OCI-LY7 (cell line): ENCODE measurements around the gene NVL. TPM values are rescaled to one million over a fixed set of nuclear protein-coding genes. Genes with fewer than 3 reads are reported as not detected.
"Not testable (repeated sequence)": the region's sequence is repeated elsewhere in the genome, so short reads cannot be mapped to it uniquely, and the experiment has no call there.

Experiments
- BruUV-seq: library from RNA; stranded (reverse); fragments of 400-500 nt; replicated peaks from 2 replicates; lab custom pipeline; 2021; lab: Mats Ljungman, UMichigan
- CTCF ChIA-PET: fragments of 300-600 bp; sonication (Branson Sonifier 250); formaldehyde crosslinking; loops from one replicate; lab custom pipeline; 2022; ENCODE audit warnings: antibody characterized with exemption; ENCODE audit not compliant: unreplicated experiment; lab: Charles Lee
- POLR2A ChIA-PET: fragments of 300-600 bp; sonication (Branson Sonifier 250); formaldehyde crosslinking; loops from one replicate; lab custom pipeline; 2022; ENCODE audit warnings: antibody characterized with exemption; lab: Charles Lee
- DNase-seq: peaks from one replicate; pipeline ENCODE4 v3.0.0-alpha.2; 2015; ENCODE audit warnings: low spot score
- H2AFZ ChIP-seq: fragments of 200-600 bp; sonication (generic), shearing (Covaris generic); 2 replicates; pipeline ENCODE4 v1.6.1; 2014; ENCODE audit warnings: mild to moderate bottlenecking, antibody characterized with exemption, low read length, moderate library complexity
- H3K27ac ChIP-seq: fragments of 200-600 bp; sonication (generic); 2 replicates; pipeline ENCODE4 v1.5.1; 2014; ENCODE audit warnings: mixed run types, low read depth, mild to moderate bottlenecking, moderate library complexity, low read length, inconsistent platforms; ENCODE audit not compliant: poor library complexity, severe bottlenecking
- H3K36me3 ChIP-seq: fragments of 200-600 bp; sonication (generic); 2 replicates; pipeline ENCODE4 v1.6.1; 2014; ENCODE audit warnings: mild to moderate bottlenecking, antibody characterized with exemption, low read length, moderate library complexity, mixed read lengths; ENCODE audit not compliant: insufficient read depth
- H3K4me1 ChIP-seq: fragments of 200-600 bp; sonication (generic); 2 replicates; pipeline ENCODE4 v1.5.1; 2014; ENCODE audit warnings: mild to moderate bottlenecking, low read length; ENCODE audit not compliant: insufficient read depth, poor library complexity, severe bottlenecking
- H3K4me2 ChIP-seq: fragments of 200-600 bp; sonication (generic); 2 replicates; pipeline ENCODE4 v1.6.1; 2014; ENCODE audit warnings: mild to moderate bottlenecking, low read length
- H3K4me3 ChIP-seq: fragments of 200-600 bp; sonication (generic); 2 replicates; pipeline ENCODE4 v1.5.1; 2014; ENCODE audit warnings: mild to moderate bottlenecking, low read depth, low read length; ENCODE audit not compliant: poor library complexity, severe bottlenecking
- H3K79me2 ChIP-seq: fragments of 200-600 bp; sonication (generic); 2 replicates; pipeline ENCODE4 v1.6.1; 2016; ENCODE audit warnings: low read depth, mild to moderate bottlenecking, low read length, moderate library complexity, mixed read lengths; ENCODE audit not compliant: insufficient read depth
- H3K9me2 ChIP-seq: fragments of 200-600 bp; sonication (generic); 2 replicates; pipeline ENCODE4 v1.6.1; 2016; ENCODE audit warnings: mild to moderate bottlenecking, low read length, mixed read lengths; ENCODE audit not compliant: insufficient read depth
- H3K9me3 ChIP-seq: fragments of 200-600 bp; sonication (generic); 2 replicates; pipeline ENCODE4 v1.6.1; 2014; ENCODE audit warnings: mild to moderate bottlenecking, mixed run types, low read length, mixed read lengths
- H4K20me1 ChIP-seq: fragments of 200-600 bp; sonication (generic); 2 replicates; pipeline ENCODE4 v1.6.1; 2014; ENCODE audit warnings: mild to moderate bottlenecking, antibody characterized with exemption, low read length, moderate library complexity, mixed read lengths; ENCODE audit not compliant: insufficient read depth
- CTCF ChIP-seq: fragments of 200-600 bp; sonication (generic); conservative IDR thresholded peaks from 2 replicates; pipeline ENCODE4 v1.5.1; 2014; ENCODE audit warnings: mild to moderate bottlenecking, antibody characterized with exemption, low read length, moderate library complexity, mixed read lengths
- EZH2phosphoT487 ChIP-seq: fragments of 200-600 bp; sonication (generic); IDR thresholded peaks from 2 replicates; pipeline ENCODE4 v1.6.1; 2018; ENCODE audit warnings: low read depth, borderline replicate concordance, mild to moderate bottlenecking, mixed run types, antibody characterized with exemption, low read length, moderate library complexity, mixed read lengths
- intact Hi-C: fragments of 100-400 bp; cut with micrococcal nuclease; formaldehyde crosslinking; loops from one replicate; pipeline ENCODE4 v1.10.0; 2022; ENCODE audit not compliant: unreplicated experiment
- total RNA-seq, 2 experiments: library from RNA; depleted of rRNA in 1 of 2; stranded (reverse); fragments of >200 nt in 1 of 2; shearing (Covaris generic) in 1 of 2; gene quantifications; 2 replicates each; pipeline ENCODE4 v1.2.3, GENCODE V29; 2014 to 2022

NVL gene
- total RNA-seq, 2 experiments from 2014 or later = 31.6 to 43.0 TPM

GRCh38 chr1:224317383-224318045 lies 12.5 kb downstream of the NVL start:
- H4K20me1 ChIP-seq = no peaks in the 10 kb centered on the region
- H3K36me3 ChIP-seq = peaks cover 76% of the 10 kb centered on the region
- no peaks in the 10 kb centered on the region for H3K9me3 ChIP-seq
- H3K9me2 ChIP-seq = no peaks in the 10 kb centered on the region
- H3K27ac ChIP-seq = no peak overlapping the region
- no peak overlapping the region for H3K4me2 ChIP-seq
- no peak overlapping the region for H3K4me3 ChIP-seq
- CTCF ChIA-PET = no interaction called here
- no peak overlapping the region for H2AFZ ChIP-seq
- POLR2A ChIA-PET = interaction anchor here (0.5 to 0.9 kb wide), 4 partner anchors 28 to 115 kb away, joined by 3 to 5 read pairs (median 3); no protein-coding TSS in a partner anchor
- TF ChIP-seq CTCF = no peak
- TSS peak; percentile 25 for BruUV-seq
- intact Hi-C loops = no loop called here
- no peaks in the 10 kb centered on the region for H3K4me1 ChIP-seq
- peaks cover 23% of the 10 kb centered on the region; the same call in 1 of the 2 replicates for H3K79me2 ChIP-seq
- DNase-seq = no peak

GRCh38 chr1:224312025-224312424 lies 17.9 kb downstream of the NVL start:
- Histone ChIP-seq H3K79me2 (no peaks in the 10 kb centered on the region), H3K9me3 (no peaks in the 10 kb centered on the region), H3K27ac (no peak overlapping the region), H3K4me3 (no peak overlapping the region), H4K20me1 (no peaks in the 10 kb centered on the region), H3K9me2 (no peaks in the 10 kb centered on the region), H3K36me3 (peaks cover 83% of the 10 kb centered on the region), H2AFZ (no peak overlapping the region), H3K4me2 (no peak overlapping the region), H3K4me1 (no peaks in the 10 kb centered on the region)
- no peak for DNase-seq
- ChIA-PET POLR2A (interaction anchor here (0.5 to 1.1 kb wide), 3 partner anchors 67 to 187 kb away, joined by 3 to 4 read pairs (median 4); no protein-coding TSS in a partner anchor), CTCF (no interaction called here)
- intact Hi-C loops = no loop called here
- TSS peak; percentile 28 for BruUV-seq
- TF ChIP-seq EZH2phosphoT487 = no peak
- no peak for TF ChIP-seq CTCF

- H3K4me3 ChIP-seq, H3K9me3 ChIP-seq, H3K79me2 ChIP-seq, H3K4me2 ChIP-seq, H3K4me1 ChIP-seq, intact Hi-C loops, DNase-seq, BruUV-seq, H3K9me2 ChIP-seq, CTCF ChIA-PET, H3K27ac ChIP-seq, H4K20me1 ChIP-seq, H2AFZ ChIP-seq: not testable (repeated sequence)
- H3K36me3 ChIP-seq = peaks cover 83% of the 10 kb centered on the region
- POLR2A ChIA-PET = interaction anchor here (0.6 to 1.1 kb wide), 3 partner anchors 14 to 105 kb away, joined by 3 to 4 read pairs (median 3); no protein-coding TSS in a partner anchor
Measured at GRCh38 chr1:224311503-224311902, 18.5 kb downstream of the NVL start.
